ENCODE data around the gene ERCC4. TPM values are rescaled to one million over a fixed set of nuclear protein-coding genes. Genes with fewer than 3 reads are reported as not detected.

Gene ERCC4
- total and polyA plus RNA-seq, 7 donors: 2.4 to 10.8 (median 7.6) TPM

- no peaks in the 10 kb centered on the region for H3K27me3 ChIP-seq (ENCODE audit: insufficient read depth in 3 of 3, low read length in 2 of 3)
- H3K36me3 ChIP-seq (ENCODE audit: insufficient read depth in 1 of 2, low read depth in 1 of 2): no peaks in the 10 kb centered on the region
- H3K9me3 ChIP-seq: no peaks in the 10 kb centered on the region
- H3K27ac ChIP-seq: no peak overlapping the region
- ATAC-seq (no peak), DNase-seq (no peak)
- H3K4me3 ChIP-seq: no peak overlapping the region
- H3K4me1 ChIP-seq: peaks cover 10% of the 10 kb centered on the region
- intact Hi-C loops (cut with DNase I): no loop called here
- 22 to 39% (median 36%) methylated on average over 1 of the region's 1 CpG for WGBS, 3 donors
- no peak for TF ChIP-seq CTCF (IDR thresholded peaks at IDR 0.05)
Measured at GRCh38 chr16:13912891-13913290, 7.1 kb upstream of the ERCC4 start.

- DNase-seq (no peak), ATAC-seq (peak in 3 of 4 donors; percentile 22 to 59 (median 36))
- TF ChIP-seq CTCF (IDR thresholded peaks at IDR 0.05): no peak
- Histone ChIP-seq H3K4me1 (peaks cover 10% of the 10 kb centered on the region), H3K4me3 (no peak overlapping the region), H3K9me3 (no peaks in the 10 kb centered on the region), H3K36me3 (ENCODE audit: insufficient read depth in 1 of 2, low read depth in 1 of 2) (no peaks in the 10 kb centered on the region), H3K27ac (no peak overlapping the region), H3K27me3 (ENCODE audit: insufficient read depth in 3 of 3, low read length in 2 of 3) (no peaks in the 10 kb centered on the region)
- 45 to 63% (median 49%) methylated on average over 7 of the region's 7 CpGs for WGBS, 3 donors
- intact Hi-C loops (cut with DNase I): no loop called here
Measured at GRCh38 chr16:13913374-13914292, 6.3 kb upstream of the ERCC4 start.

DNA sequence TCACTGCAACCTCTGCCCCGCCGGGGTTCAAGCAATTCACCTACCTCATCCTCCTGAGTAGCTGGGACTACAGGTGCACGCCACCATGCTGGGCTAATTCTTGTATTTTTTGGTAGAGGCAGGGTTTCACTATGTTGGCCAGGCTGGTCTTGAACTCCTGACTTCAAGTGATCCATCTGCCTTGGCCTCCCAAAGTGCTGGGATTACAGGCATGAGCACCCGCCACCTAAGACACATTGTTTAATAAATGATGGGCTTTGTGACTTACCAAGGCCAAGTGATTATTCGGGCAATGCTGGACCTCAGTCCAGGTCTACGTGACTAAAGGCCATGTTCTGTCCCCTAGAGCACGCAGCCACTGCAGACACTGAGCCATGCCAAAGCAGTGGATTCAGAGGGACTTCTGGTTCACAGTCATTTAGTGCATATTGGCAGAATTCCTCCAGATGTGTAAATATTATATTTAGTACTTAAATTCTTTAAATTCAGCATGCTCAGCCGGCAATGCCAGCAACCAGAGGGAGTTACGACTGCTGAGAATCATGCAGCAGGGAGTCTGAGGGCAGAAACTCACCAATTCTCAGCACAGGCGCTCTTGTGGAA, 4.8 kb upstream of the ERCC4 start:
- ATAC-seq: no peak
- Histone ChIP-seq H3K27me3 (ENCODE audit: insufficient read depth in 3 of 3, low read length in 2 of 3) (no peaks in the 10 kb centered on the region), H3K36me3 (ENCODE audit: insufficient read depth in 1 of 2, low read depth in 1 of 2) (no peaks in the 10 kb centered on the region), H3K27ac (no peak overlapping the region), H3K4me3 (no peak overlapping the region), H3K9me3 (no peaks in the 10 kb centered on the region), H3K4me1 (peaks cover 10% of the 10 kb centered on the region)
- 45 to 62% (median 54%) methylated on average over 10 of the region's 10 CpGs for WGBS, 3 donors
- intact Hi-C loops (cut with DNase I): loop anchor here in 1 of 2 donors (5.0 kb wide), 1 partner anchor 48 kb away; no protein-coding TSS in a partner anchor
- no peak for DNase-seq
- TF ChIP-seq CTCF (IDR thresholded peaks at IDR 0.05): no peak

DNA sequence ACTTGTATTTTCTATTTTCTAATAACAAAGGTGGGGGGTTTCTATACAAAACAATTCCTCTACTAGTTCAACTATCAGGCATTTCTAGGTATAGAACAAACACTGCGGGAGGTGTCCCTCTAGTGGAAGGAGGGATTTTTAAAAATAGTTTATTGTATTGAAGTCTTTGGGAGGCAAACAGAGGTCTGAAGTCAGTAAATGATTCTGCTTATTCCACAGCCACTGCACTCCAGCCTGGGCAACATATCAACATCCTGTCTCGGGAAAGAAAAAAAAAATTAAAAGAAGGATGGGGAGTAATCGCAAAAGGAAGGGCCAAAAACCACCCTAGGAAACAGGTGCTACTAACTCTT, 648 bp upstream of the ERCC4 start:
- intact Hi-C loops (cut with DNase I): loop anchor here in 1 of 2 donors (5.0 kb wide), 1 partner anchor 52 kb away; no protein-coding TSS in a partner anchor
- ATAC-seq (peak; percentile 35 to 62 (median 46)), DNase-seq (no peak)
- H3K9me3 ChIP-seq: no peaks in the 10 kb centered on the region
- H3K27ac ChIP-seq: peak overlapping the region; percentile 59
- H3K4me1 ChIP-seq: peaks cover 25% of the 10 kb centered on the region
- no peaks in the 10 kb centered on the region for H3K27me3 ChIP-seq (ENCODE audit: insufficient read depth in 3 of 3, low read length in 2 of 3)
- no peak for TF ChIP-seq CTCF (IDR thresholded peaks at IDR 0.05)
- WGBS, 3 donors: 0 to 1% (median 1%) methylated on average over 3 of the region's 3 CpGs
- peak overlapping the region; percentile 96 for H3K4me3 ChIP-seq
- H3K36me3 ChIP-seq (ENCODE audit: insufficient read depth in 1 of 2, low read depth in 1 of 2): peaks cover 4 to 18% of the 10 kb centered on the region in 2 donors
